GM19238 (cell line): ENCODE measurements around the gene RHOT1.
"Not testable (repeated sequence)": the region's sequence is repeated elsewhere in the genome, so short reads cannot be mapped to it uniquely, and the experiment has no call there.

Source experiments
- DNase-seq: peaks from one replicate; pipeline ENCODE4 v3.0.0; 2011; ENCODE audit warnings: low spot score; ENCODE audit not compliant: insufficient read length

The RHOT1 gene

GRCh38 chr17:32223703-32224102 is 81.4 kb downstream of the RHOT1 start:
- DNase-seq = no peak

DNA sequence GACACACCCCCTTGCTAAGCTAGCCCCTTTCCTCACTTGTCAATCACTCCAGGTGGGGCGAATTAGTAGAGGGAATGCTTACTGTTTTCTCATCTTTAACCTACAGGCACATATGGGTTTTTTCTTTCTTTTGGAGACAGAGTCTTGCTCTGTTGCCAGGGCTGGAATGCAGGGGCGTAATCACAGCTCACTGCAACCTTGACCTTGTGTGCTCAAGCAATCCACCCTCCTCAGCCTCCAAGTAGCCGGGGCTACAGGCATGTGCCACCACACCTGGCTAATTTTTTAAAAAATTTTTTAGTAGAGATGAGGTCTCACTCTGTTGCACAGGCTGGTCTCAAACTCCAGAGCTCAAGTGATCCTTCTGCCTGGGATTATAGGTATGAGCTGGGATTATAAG is 84.6 kb downstream of the RHOT1 start:
- no peak for DNase-seq

DNA sequence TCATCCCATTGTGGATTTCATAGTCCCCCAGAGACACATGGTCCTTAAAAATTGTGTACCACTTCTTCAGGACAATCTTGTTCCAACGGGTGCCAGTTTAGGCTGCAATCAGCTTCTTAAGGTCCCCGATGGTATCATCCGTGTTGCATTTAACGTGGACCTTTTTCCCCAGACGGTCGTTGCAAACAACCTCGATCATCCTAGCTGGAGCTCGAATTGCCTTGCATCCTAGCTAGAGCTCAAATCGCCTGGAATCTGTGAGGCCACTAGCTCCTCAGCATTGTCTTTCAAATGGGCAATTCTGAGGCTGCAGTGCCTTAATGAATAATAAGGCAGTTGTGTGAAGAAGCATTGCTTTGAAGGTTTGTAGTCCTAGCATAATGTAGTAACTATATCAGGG is 85.6 kb downstream of the RHOT1 start:
- DNase-seq = no peak

DNA sequence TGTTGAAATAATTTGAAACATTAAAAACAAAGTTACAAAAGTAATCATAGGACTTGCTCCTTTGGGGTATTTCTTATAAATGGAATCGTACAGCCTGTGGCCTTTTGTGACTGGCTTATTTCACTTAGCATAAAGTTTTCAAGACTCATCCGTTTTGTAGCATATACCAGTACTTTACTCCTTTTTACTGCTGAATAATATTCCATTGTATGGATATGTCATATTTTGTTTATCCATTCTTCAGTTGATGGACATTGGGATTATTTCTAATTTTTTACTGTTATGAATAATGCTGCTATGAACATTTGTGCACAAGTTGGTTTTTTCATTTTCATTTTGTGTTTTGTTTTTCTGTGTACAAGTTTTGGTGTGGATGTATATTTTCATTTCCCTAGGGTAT is 93.3 kb downstream of the RHOT1 start:
- DNase-seq = no peak

- DNase-seq = no peak
Observed at GRCh38 chr17:32239456-32239855, 97.2 kb downstream of the RHOT1 start.

- no peak for DNase-seq
Observed at GRCh38 chr17:32240750-32241149, 98.4 kb downstream of the RHOT1 start.

GRCh38 chr17:32241640-32242039 is 99.3 kb downstream of the RHOT1 start:
- DNase-seq = no peak

DNA sequence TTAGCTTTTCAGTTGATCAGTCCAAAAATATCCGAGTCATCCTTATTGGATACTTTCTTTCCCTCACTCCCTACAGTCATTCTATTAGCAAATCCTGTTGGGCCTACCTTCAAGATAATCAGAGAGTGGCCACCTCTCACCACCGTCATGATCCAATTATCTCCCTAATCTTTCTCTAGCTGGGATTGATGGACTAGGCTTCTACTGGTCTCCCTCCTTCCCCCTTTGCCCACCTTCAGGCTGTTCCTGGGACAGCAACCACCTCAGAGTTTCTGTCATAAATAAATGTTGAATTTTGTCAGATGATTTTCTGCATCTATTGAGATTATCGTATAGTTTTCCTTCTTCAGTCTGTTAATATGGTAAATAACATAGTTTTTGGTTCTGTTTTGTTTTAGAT is 107.2 kb downstream of the RHOT1 start:
- DNase-seq = no peak

- peak; percentile 68 for DNase-seq
Observed at GRCh38 chr17:32253117-32253611, 110.9 kb downstream of the RHOT1 start.

DNA sequence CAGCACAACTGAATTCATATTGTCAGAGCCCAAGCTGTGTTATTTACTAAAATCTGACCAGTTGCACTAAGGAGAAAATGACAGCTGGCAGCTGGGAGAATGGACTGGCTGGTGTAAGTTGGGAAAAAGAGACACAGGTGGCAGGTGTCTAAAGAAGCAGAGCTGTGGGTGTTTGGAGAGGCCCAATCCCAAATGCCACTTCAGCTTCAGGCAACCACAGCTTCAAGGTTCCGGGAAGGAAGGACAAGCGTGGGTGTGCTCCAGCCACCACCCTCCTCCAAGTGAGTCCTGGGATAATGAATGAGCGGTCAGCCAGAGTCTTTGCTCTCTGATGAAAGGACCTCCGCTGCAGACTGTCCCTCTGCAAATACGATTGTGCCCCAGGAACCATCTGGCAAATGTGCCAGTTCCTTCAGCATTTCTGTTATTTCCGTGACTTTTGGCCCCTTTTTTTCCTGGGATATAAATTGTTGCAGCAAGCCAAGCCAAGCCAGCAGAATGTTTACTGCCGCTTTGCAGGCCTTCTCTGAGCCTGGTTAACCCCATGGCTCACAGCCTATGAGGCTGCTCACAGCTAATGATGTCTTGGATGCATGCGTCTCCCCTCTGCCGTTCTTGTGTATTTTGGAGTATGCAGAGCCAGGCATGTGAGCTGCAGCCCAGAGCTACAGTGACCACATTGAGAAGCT is 113.9 kb downstream of the RHOT1 start:
- no peak for DNase-seq

GRCh38 chr17:32256701-32257019 is 114.4 kb downstream of the RHOT1 start:
- DNase-seq = no peak

DNA sequence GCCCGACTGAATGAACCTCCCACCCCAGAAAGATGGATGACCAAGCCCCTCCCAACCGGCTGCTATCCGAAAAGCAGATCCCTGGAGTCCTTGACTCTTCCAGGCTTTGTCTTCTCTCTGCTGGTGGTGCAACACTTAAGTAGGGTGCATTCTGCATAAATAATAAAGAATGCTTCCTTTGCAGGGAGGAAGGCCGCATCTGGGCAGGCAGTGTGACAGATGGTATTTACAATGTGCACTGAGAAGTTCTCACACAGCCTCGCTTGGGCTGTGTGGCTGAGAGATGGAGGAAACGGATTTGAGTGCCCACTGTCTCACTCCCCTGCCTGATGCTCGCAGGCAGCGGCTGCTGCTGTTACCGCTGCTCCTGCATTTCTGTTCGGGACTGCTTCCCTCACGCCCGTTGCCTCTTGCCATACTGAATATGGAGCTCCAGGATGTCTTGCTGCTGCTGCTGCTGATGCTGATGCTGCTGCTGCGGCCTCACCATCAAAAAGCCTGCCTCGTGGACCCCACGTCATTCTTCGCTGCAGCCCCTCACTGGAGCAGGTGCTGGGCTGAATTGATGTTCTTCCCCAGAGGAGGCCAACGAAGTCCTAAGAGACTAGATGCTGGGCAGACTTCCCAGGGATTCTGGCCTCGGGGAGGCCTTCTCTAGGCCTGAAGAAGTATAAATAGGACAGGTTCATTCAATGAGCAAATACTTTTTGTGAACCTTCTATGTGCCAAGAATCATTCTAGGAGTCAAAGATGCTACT is 116.3 kb downstream of the RHOT1 start:
- DNase-seq = no peak

- no peak for DNase-seq
Observed at GRCh38 chr17:32259586-32259985, 117.3 kb downstream of the RHOT1 start.

GRCh38 chr17:32261417-32261736 is 119.1 kb downstream of the RHOT1 start:
- DNase-seq = no peak

DNA sequence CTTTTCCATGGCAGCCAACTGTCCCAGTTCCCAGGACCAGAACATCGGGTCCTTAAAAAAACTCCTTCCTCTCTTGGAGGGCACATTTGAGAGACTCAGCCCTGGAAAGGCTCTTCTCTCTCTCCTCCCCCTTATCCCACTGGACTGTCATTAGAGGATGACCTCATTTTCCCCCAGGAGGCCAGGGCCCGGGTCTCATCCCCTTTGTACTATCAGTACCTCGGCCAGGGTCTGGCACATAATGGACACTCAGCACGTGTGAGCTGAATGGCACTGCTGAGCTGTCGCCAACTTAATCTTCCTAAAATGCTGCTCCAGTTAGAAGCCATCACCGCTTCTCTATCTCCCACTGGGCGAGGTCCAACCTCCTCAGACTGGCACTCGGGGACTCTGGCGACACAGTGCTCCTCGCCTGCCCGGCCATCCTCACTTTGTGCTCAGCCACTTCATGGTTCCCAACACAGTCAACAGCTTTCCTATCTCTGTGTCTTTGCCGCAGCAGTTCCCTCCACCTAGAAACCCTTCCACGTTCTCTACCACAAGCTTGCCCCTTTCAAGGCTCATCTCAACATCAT is 119.7 kb downstream of the RHOT1 start:
- DNase-seq = no peak

GRCh38 chr17:32263515-32263914 is 121.2 kb downstream of the RHOT1 start:
- DNase-seq = not testable (repeated sequence)

DNA sequence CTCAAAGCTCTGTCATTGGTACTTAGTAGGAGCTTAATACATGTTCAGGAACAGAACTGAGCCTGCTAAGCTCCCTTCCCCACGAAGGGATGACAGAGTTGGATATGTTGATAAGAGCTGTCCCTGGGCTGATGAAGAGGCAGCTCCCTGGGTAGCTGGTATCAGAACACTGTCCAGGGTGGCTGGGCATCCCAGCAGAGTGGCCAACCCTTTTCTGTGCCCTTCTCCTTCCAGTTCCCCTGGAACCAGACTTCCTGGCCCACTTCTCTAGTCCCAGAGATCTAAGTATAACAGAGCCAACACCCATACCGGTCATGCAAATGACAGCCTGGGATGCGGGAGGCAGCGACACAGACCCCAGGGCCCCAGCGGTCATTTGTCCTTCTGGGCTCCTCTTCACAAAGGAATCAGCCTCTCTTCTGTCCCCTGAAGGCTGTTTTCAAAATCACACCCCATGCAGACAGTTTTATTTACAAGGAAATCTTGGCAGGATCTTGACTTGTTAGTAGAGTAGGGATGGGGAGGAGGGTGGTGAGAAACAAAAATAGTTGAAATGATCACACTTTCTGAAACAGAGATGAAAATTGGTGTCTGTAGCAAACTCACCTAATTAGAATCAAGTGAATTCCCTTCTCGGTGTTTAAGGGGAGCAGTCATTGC is 122.0 kb downstream of the RHOT1 start:
- no peak for DNase-seq

GRCh38 chr17:32264823-32265191 is 122.5 kb downstream of the RHOT1 start:
- DNase-seq = no peak

DNA sequence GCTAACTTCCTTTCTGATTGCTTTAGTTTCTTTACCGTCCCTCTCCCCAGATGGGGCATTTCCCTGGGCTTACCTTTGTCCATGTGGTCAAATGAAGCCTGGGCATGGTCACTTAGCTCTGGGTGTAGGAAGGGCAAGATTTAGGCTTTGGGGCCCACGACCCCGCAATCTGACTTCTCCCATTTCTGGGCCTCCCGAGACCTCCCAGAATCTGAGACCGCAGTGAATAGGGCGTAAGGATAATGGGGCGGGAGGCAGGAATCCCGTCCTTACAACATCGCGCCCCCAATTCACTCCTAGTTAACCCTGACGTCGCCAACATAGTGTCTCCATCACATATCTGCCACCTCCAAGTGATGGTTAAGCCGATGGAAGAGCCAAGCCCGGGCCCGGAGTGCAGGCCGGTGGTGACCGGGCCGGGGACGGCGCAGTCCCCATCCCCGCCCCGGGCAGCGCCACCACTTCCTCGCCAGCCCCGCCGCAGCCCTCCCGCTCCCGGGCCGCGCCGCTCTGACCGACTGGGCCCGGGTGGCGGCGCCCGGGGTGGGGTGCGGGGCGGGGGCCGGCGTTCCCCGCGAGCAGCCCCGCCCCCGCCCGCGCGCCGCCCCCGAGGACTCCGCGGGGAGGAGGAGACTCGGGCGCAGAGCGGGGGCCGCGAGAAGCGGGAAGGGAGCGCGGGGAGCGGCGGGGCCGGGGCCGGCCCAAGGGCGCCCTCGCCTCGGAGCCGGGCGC is 123.1 kb downstream of the RHOT1 start, which contains the start of gene RHBDL3:
Gene RHBDL3 (plus strand): TSS at position 641 of the 732 bp plus-strand sequence. CDS start 358 bp downstream, outside the sequence.
- DNase-seq = no peak

GRCh38 chr17:32266051-32266388 is 123.7 kb downstream of the RHOT1 start:
- no peak for DNase-seq

DNA sequence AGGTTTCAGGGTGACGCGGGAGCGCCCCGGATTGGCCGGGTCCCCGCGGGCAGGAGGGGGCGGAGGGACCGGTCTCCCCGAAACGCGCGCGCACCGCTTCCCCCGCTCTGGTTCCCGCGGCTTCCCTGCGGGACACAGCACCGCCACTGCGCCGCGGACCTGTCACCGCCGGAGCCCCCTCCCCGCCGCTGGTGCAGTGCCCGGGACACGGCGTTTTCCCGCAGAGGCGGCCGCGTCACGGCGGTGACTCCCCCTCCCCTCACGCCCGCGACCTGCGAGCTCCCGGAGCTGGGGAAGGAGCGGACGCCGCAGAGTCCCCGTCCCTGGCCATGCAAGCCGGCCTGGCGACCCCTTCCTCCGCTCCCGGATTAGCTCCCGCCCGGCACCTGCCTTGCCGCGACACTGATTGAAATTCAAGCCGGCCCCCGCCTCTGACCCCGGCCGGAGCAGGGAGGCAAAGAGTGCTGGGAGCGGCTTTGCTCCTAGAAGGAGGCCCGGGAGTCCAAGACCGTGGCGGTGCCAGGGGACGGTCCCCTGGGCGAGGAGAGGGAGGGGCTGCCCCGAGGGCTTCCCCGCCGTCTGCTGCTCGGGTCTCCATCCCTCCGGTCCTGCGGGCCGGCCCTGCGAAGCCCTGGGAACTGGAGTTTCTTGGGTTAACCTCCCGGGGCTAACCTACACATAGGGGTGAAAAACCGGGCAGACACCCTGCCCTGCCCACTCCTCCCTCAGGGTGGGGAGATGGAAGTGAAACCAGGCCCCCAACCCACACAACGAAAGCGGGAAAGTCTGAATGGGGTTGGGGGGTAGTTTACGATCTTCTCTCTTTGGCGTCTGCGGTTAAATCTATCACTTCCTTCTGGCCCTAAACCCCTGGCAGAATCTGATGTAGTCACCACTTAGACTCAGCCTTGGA is 124.3 kb downstream of the RHOT1 start:
- no peak for DNase-seq
